NOMO-1 treated with dmso at 0.1 percent for 144 hours (cell line): ENCODE data around the gene MYBPC1.
A peak's percentile ranks its signal among the peaks of the same experiment; 100 is the strongest.

Experiments used
- DNase-seq: peaks from one replicate; lab custom pipeline; 2025; ENCODE audit not compliant: unreplicated experiment; lab: John Stamatoyannopoulos, UW

MYBPC1 gene

DNA sequence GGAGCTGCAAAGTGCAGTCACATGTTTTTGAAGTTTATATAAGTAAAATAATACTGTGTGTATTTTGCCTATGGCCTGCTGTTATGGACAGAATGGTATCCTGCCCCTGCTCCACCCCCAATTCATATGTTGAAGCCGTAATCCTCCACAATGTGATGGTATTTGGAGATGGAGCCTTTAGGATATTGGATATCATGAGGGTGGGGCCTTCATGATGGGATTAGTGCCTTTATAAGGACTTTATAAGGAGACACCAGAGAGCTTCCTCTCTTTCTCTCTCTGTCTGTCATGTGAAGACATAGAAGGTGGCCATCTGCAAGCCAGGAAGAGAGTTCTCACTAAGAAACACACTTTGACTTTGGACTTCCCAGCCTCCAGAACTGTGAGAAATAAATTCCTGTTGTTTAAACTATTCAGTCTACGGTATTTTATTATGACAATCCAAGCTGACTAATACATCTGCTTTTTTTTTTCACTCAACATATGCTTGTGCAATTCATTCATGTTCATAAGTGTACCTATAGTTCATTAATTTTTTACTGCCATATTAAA lies 99.6 kb downstream of the MYBPC1 start:
- no peak for DNase-seq

DNA sequence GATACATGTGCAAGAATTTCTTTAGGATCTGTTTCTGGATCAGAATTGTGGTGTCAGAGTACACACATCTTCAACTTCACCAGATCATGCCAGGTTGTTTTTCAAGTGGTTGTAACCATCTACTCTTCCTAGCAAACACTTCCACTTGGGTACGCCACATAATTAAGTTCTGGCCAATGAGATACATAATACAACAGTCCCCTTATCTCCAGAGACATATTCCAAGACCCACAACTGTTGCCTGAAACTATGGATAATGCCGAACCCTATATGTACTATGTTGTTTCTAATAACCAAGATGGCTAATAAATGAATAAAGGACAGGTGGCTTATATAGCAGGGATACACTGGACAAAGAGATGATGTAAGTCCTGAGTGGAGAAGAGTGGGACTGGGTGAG lies 100.2 kb downstream of the MYBPC1 start:
- no peak for DNase-seq

DNA sequence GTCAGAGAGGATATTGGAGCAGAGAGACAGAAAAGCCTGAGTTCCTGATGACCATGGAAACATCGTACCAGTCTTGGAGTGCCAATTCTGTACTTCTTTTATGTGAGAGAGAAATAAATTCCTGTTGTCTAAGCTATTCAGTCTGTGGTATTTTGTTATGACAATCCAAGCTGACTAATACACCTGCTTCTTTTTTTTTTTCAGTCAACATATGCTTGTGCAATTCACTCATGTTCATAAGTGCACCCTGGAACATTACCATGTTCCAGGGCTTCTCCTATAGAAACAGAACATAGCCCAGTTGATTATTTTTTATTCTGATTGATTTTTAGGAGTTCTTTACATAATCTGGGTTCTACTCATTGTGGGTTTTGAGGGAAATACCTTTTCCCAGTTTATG lies 100.9 kb downstream of the MYBPC1 start:
- no peak for DNase-seq

DNA sequence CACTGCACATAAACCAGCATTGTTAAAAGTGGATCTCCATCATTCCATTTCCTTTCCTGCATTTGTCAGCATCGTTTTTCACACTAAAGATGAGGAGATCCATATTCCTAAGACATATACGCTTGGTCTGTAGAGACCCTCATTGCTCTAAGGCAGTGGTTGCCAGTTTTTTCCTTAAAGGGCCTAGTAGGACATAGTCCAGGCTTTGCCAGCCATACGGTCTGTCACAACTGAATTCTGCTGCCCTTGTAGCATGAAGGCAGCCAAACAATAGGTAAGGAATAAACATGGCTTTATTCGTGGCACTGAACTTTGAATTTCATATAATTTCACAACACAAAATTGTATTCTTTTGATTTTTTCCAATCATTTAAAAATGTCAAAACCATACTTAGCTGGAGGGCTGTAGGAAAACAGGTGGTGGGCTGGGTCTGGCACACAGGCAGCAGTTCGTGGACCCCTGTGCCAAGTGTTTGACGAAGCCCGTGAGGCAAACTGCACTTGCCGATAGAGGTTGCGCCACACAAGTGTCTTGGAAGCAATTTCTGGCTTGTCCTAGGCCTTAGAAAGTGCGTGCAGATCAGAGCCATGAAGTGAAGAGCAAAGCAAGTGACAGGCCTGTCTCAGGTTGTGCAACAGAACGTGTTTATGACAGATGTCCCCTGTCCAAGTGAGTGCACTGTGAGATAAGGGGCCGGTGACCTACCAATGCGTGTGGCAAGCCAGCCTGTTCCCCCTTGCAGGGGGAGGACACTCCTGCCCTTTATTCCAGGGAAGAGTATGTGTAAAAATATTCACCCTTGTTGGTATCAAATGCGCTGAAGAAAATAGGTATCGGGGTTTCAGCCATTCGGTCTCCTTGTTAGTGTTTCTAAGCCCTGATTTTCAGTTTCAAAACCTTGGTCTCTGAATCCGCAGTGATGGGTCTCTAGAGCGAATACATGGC lies 101.8 kb downstream of the MYBPC1 start:
- DNase-seq, result peak; percentile 67

DNA sequence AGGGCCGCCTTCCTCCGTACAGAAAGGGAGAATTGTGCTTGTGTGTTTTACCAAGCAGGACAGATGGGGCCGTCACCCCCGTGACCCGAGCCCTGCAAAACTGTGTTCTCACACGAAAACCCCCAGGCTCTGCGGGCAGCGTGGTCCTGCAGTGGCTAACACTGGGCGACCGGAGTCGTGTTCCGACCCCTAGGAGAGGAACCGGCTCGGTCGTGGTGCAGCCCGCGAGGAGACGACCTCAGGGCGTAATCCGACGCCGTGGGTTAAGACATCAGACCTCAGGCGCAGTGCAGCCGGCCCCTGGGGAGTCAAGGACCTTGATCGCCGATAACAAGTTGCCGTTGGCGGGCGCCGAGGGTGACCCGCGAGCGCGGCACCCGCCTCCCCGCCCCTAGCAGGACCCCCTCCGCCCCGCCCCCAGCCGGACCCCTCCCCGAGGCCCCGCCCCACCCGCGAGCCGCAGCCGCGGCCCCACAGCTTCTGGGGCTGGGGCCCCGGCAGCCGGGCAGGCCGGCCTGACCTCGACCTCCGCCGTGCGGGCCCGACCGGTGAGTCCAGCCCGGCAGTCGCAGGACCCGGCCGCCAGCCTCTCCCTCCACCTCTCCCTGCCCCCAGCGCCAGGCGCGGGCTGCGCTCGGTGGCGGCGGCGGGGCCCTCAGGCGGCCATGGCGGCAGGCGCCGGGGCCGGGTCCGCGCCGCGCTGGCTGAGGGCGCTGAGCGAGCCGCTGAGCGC lies 102.6 kb downstream of the MYBPC1 start, which contains the start of gene CHPT1:
TSS of gene CHPT1 (plus strand) at position 444 of the 733 bp plus-strand sequence. CDS start at position 666, 222 bp downstream.
- DNase-seq, result no peak

DNA sequence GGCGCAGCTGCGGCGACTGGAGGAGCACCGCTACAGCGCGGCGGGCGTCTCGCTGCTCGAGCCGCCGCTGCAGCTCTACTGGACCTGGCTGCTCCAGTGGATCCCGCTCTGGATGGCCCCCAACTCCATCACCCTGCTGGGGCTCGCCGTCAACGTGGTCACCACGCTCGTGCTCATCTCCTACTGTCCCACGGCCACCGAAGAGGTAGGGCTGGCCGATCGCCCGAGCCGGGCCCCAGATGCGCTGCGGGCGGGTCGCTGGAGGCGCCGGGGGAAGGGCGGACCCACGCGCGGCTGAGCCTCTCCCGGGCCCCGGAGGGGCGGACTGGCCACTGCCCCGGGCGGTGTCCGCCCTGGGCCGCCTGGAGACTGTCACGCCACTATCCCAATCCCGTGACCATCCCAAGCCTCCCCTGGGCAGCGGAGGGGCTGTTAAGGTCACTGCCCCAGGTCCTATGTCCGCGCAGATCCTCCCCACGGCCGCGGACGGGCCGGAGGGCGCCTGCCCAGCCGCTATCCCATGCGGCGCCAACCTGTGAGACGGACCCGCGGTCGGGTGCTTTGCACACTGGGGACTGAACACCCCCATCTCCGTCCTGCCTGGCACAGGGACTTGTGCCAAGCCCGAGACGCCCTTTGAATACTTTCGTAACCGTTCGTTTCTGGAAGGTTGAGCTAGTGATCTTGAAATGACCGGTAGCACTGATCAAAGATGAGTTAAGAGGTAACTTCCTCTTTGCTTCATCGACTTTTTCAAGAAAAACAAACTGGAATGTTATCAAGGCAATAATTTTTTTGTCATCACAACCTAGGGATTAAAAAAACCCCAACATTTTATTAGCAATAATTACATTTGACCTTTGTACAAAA lies 103.4 kb downstream of the MYBPC1 start:
- peak; percentile 14 for DNase-seq

DNA sequence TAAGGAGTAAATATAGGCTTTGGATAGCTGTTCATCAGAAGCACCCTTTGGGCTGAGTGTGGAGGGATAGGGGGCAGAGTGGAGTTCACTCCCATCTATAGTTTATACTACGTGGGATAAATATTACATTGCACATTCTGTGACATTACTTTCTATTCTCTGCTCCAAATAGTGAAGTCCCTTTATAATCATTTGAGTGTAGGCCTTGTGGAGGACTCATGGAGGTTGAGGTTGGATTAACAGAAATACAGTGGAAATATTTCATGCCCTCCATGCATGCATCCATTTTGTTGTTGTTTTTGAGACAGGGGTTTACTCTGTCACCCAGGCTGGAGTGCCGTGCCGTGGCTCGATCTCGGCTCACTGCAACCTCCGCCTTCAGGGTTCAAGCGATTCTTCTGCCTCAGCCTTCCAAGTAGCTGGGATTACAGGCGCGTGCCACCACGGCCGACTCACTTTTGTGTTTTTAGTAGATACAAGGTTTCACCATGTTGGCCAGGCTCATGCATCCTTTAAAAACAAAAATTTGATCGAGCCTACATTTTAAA lies 104.1 kb downstream of the MYBPC1 start:
- DNase-seq, result no peak

DNA sequence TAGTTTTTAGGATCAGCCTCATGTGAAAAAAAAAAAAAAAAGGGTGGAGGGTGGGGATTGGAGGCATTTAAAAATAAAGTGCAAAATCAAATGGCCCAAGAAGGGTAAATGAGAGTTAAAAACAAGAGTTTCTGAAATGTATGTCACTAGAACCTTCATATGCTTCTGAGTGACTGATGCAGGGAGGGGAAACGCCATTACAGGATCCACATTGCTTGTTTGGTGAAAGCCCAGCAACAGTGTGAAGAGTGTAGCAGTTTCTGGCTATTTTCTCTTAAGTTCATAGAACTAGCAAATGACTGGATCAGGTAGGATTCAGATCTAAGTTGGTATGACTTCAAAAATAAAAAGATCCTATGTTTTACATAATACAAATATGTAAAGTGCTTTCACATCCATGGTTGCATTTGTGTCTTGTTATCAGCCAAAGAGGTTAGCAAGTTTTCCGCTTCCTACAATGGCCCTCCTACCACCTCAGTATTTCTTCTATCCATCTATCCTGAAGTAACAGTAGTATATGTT lies 105.6 kb downstream of the MYBPC1 start:
- DNase-seq, result no peak

DNA sequence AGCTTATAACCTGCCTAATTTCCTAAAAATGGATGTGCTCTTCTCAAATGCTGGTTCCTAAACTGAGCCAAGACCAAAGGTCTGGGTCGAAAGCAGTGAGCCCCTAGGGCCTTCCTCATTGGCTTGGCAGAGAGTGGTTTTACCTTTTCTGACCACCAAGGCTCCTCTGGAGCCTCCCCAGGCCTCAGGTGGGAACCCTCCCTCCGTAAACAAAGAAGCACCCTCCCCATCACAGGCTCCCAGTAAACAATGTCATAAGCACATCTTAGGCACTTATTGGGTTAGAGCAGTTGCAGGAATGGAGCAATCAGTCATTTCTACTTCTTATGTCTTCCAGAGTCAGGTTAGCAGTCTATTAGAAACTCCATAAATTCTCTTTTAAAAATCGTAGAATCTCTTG lies 108.7 kb downstream of the MYBPC1 start:
- DNase-seq, result no peak

GRCh38 chr12:101706403-101706802 lies 111.6 kb downstream of the MYBPC1 start:
- DNase-seq, result no peak

GRCh38 chr12:101707131-101707782 lies 112.5 kb downstream of the MYBPC1 start:
- no peak for DNase-seq

DNA sequence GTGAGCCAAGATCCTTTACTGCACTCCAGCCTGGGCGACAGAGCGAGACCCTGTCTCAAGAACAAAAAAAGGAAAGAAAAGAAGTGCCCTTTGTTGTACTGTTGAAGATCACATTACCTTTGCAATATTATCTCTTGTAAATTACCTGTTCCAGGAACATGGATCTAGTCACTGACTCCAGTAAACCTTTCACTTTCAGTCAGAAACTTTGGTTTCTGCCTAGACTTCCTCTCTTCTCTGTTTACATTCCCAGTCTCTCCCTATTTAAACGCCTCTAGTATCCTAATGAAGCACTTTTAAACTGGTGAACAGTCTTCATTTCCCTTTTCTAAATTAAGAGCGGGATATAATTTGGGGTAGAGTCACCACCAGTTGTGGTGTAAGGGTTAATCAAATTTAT lies 115.5 kb downstream of the MYBPC1 start:
- no peak for DNase-seq

DNA sequence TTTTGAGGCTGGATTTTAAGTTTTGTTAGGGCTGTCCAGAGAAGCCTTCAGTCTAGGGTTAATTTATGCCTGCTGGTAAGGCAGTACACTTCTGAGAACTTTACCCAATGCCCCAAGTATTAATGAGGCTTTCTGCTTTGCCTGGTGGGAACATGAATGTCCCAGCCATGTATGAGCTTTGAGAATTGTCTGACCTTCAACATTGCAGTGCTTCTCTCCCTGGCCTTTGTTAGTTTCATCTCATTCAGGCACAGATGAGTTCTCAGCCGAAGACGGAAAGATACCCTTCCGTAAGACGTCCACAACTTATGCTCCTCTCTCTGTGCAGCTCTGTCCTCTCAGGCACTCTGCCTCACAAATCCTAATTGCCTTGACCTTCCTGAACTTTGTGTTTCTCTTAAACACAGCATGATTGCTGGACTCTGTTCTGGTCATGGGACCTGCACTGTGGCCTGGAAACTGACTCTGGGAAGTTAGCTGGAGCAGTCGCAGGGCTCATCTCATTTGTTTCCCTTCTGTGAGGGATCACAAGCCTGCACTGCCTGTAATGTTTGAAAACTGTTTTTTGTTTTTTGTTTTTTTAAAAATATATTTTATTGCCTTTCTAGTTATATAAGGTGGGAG lies 118.4 kb downstream of the MYBPC1 start:
- no peak for DNase-seq

- no peak for DNase-seq
These were observed 119.2 kb downstream of the MYBPC1 start for GRCh38 chr12:101713930-101714329.

DNA sequence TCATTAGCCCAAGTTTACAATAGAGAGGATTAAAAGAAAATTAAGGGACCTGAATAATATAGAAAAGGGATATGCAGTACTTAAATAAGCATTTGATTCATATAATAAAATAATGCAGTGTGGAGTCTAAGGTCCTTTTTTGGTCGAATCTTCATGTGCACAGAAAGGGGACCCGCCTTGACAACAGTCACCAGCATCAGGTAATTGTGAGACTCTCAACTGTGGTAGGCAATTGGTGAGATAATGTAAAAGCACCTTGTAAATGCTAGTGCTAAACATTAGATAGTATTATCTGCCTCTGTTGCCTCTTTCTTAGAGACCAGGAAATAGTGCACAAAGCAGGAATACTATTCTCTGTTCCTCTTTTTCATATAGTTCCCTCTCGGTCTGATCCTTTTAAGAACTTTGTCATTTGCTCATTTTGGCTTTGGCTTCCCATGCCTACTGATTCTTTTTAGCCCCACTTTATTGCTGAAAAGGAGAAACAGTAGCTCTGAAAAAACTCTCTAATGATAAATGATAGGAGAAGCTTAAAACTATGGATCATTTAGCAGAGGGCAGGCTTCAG lies 120.2 kb downstream of the MYBPC1 start:
- DNase-seq, result no peak

- DNase-seq, result no peak
These were observed 124.8 kb downstream of the MYBPC1 start for GRCh38 chr12:101719566-101719965.

GRCh38 chr12:101720118-101720517 lies 125.3 kb downstream of the MYBPC1 start:
- no peak for DNase-seq

DNA sequence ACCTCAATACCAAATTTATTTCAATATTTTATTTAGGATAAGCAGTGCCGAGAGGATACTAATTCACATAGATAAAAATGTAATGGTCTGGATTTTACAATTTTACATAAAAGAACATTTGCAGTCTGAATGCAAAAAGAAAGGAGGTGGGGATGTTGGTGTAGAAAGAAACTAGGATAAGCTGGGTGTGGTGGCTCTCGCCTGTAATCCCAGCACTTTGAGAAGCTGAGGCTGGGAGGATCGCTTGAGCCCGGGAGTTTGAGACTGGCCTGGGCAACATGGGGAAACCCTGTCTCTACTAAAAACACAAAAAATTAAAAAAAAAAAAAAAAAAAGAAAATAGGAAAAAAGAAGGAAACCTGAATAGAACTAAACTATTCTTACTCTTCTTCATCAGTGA lies 127.6 kb downstream of the MYBPC1 start:
- DNase-seq, result no peak

DNA sequence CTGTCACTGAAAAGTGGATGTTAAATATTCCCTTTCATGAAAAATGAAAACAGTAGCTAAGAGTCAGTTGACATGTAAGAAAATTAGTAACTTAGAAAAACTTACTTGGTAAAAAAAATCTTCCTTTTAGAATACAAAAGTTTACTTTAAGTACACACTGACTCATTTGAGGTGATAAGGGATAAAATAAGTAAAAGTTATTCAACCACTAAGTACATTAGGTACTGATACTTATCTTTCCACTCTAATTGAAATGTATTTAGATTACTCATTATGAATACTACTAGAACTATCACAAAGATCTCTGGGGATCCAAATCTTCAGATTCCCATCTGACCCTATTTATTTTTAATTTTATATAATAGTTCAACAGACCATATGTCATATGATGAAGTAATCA lies 132.3 kb downstream of the MYBPC1 start:
- DNase-seq, result no peak
